ENCODE measurements around the gene CALY.

DNA sequence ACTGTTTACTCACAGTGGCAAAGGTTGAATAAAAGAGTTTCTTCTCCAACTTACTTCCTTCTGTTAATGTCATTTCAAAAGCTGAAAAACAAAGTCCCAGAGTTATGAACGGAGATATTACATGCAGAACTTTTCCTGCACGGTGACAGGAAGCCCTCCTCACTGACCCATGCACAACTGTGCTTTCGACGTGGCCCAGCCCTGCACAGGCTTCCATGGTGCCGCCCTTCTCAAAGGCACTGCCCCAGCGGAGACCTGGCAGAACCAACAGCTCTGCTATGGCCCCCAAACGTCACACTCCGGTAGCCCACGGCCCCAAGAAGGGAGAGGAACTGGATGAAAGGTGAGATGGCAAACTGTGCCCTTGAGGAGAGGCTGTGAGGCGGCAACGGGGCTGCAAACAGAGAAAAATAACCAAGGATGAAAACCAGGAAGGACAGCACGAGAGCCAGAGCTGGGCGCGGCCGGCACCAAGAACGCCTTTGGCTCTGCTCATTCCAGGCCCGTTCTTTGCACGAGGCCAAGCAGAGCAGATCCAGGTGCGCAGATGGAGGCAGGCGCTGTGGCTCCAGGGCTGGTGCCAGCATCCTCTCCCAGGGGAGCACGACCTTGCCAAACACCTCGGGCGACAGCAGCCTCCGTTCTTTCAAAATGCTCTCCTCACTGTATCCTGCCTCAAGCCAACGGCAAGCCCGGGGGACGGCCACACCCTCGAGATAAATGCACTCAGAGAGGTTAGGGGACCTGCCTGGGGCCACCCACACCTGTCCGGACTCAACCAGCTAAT, 28.1 kb upstream of the CALY start:
- TF ChIP-seq, protein P1, sequence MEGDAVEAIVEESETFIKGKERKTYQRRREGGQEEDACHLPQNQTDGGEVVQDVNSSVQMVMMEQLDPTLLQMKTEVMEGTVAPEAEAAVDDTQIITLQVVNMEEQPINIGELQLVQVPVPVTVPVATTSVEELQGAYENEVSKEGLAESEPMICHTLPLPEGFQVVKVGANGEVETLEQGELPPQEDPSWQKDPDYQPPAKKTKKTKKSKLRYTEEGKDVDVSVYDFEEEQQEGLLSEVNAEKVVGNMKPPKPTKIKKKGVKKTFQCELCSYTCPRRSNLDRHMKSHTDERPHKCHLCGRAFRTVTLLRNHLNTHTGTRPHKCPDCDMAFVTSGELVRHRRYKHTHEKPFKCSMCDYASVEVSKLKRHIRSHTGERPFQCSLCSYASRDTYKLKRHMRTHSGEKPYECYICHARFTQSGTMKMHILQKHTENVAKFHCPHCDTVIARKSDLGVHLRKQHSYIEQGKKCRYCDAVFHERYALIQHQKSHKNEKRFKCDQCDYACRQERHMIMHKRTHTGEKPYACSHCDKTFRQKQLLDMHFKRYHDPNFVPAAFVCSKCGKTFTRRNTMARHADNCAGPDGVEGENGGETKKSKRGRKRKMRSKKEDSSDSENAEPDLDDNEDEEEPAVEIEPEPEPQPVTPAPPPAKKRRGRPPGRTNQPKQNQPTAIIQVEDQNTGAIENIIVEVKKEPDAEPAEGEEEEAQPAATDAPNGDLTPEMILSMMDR (IDR thresholded peaks at IDR 0.05): no peak
- no peak for TF ChIP-seq POLR2A (IDR thresholded peaks at IDR 0.05)

Data from vagina (tissue), 2 donors.